ENCODE data around the gene SIT1. TPM values are rescaled to one million over a fixed set of nuclear protein-coding genes. Genes with fewer than 3 reads are reported as not detected.
A peak's percentile ranks its signal among the peaks of the same experiment; 100 is the strongest.

Gene SIT1
- total RNA-seq, 1 donor from 2014 or later: not detected

GRCh38 chr9:35684921-35685320 lies 34.2 kb upstream of the SIT1 start:
- intact Hi-C loops (cut with DNase I): no loop called here
- DNase-seq (ENCODE audit: missing footprints): no peak
- no peak for ATAC-seq

GRCh38 chr9:35683323-35683722 lies 32.6 kb upstream of the SIT1 start:
- no peak for ATAC-seq
- DNase-seq (ENCODE audit: missing footprints): no peak
- intact Hi-C loops (cut with DNase I): no loop called here

DNA sequence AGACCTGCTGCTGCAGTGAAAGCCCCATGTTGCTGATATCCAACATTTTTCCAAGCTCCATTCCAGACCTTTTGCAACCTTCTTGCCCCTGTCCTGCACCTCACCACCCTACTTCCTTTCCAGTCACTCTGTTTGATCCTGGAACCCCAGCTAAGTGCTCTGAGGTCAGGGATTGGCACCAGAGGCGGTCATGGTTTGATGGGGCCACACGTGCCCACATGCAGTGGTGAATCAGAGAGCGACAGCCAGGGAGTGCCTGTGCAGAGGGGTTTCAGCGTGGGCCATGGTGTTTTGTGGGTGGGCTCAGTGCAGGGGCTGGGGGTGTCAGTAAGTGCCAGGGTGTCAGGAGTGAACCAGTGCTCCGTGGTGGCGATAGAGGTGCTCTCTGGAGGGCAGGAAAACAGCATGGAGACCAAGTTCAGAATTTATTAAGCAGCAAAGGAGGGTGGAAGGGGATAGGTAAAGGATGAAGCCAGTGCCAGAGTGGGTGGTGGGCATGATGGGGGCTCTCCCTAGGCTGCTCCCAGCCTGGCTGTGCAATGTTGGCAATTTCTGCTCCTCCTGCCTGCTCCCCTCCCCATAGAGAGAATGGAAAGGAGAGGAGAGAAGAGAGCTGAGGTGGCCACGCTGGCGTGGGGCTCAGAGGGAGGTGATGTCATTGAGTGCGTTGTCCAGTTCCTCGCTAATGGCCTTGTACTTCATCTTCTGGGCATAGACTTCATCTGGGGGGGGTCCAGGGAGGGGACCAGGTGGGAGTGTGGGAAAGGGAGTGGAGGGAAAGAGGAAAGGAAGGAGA lies 32.0 kb upstream of the SIT1 start:
- intact Hi-C loops (cut with DNase I): no loop called here
- DNase-seq (ENCODE audit: missing footprints): no peak
- no peak for ATAC-seq

DNA sequence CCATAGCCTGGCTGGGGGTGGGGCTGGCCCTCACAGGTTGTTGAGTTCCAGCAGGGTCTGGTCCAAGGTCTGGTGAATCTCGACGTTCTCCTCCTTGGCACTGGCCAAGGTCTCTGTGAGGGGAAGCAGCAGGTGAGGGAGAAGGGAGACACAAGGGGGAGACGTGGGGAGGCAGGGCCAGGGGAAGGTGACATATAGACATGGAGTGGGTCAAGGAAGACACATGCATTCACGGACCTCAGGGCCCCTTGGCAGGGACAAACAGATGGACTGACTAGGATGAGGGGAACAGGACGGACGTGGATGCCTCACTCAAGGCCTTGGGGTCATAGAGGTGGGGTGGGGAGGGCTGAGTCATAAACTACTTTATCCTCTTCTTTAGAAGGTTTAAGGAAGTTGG lies 31.3 kb upstream of the SIT1 start:
- intact Hi-C loops (cut with DNase I): no loop called here
- ATAC-seq: no peak
- no peak for DNase-seq (ENCODE audit: missing footprints)

GRCh38 chr9:35681341-35682002 lies 30.7 kb upstream of the SIT1 start:
- intact Hi-C loops (cut with DNase I): no loop called here
- DNase-seq (ENCODE audit: missing footprints): no peak
- no peak for ATAC-seq

DNA sequence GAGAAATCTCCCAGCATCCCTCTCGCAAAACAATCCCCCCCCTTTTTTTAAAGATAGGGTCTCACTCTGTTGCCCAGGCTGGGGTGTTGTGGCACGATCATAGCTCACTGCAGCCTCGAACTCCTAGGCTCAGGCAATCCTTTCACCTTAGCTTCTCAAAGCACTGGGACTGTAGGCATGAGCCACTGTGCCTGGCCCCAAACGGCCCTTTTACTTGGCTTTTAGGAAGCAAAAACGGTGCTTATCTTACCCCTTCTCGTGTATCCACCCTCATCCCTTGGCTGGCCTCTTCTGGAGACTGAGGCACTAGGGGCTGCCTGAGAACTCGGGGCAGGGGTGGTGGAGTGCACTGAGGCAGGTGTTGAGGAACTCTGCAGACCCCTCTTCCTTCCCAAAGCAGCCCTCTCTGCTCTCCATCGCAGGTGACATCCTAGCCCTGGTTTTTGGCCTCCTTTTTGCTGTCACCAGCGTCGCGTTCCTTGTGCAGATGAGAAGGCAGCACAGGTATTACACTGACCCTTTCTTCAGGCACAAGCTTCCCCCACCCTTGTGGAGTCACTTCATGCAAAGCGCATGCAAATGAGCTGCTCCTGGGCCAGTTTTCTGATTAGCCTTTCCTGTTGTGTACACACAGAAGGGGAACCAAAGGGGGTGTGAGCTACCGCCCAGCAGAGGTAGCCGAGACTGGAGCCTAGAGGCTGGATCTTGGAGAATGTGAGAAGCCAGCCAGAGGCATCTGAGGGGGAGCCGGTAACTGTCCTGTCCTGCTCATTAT lies 29.8 kb upstream of the SIT1 start:
- no peak for ATAC-seq
- DNase-seq (ENCODE audit: missing footprints): no peak
- intact Hi-C loops (cut with DNase I): no loop called here

DNA sequence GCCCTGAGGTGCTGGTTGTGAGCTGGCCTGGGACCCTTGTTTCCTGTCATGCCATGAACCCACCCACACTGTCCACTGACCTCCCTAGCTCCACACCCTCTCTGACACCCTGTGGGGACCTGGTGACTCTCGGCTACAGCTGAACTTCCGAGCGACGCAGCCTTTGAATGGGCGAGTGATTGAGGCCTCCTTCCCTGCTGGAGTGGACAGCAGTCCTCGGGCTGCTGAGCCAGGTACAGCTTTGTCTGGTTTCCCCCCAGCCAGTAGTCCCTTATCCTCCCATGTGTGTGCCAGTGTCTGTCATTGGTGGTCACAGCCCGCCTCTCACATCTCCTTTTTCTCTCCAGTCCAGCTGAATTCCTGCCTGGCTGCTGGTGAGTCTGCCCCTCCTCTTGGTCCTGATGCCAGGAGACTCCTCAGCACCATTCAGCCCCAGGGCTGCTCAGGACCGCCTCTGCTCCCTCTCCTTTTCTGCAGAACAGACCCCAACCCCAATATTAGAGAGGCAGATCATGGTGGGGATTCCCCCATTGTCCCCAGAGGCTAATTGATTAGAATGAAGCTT lies 29.1 kb upstream of the SIT1 start:
- intact Hi-C loops (cut with DNase I): no loop called here
- ATAC-seq (no peak), DNase-seq (ENCODE audit: missing footprints) (no peak)

- ATAC-seq (no peak), DNase-seq (ENCODE audit: missing footprints) (no peak)
- intact Hi-C loops (cut with DNase I): no loop called here
These were observed 28.4 kb upstream of the SIT1 start for GRCh38 chr9:35679091-35679490.

DNA sequence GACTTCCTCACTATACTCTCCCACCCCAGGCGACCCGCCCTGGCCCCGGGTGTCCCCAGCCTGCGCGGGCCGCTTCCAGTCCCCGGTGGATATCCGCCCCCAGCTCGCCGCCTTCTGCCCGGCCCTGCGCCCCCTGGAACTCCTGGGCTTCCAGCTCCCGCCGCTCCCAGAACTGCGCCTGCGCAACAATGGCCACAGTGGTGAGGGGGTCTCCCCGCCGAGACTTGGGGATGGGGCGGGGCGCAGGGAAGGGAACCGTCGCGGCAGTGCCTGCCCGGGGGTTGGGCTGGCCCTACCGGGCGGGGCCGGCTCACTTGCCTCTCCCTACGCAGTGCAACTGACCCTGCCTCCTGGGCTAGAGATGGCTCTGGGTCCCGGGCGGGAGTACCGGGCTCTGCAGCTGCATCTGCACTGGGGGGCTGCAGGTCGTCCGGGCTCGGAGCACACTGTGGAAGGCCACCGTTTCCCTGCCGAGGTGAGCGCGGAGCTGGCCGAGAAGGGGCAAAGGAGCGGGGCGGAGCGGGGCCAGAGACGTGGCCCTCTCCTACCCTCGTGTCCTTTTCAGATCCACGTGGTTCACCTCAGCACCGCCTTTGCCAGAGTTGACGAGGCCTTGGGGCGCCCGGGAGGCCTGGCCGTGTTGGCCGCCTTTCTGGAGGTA lies 25.1 kb upstream of the SIT1 start:
- peak; percentile 65 for DNase-seq (ENCODE audit: missing footprints)
- peak; percentile 62 for ATAC-seq
- intact Hi-C loops (cut with DNase I): no loop called here

DNA sequence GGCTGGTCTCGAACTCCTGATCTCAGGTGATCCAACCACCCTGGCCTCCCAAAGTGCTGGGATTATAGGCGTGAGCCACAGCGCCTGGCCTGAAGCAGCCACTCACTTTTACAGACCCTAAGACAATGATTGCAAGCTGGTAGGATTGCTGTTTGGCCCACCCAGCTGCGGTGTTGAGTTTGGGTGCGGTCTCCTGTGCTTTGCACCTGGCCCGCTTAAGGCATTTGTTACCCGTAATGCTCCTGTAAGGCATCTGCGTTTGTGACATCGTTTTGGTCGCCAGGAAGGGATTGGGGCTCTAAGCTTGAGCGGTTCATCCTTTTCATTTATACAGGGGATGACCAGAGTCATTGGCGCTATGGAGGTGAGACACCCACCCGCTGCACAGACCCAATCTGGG lies 24.5 kb upstream of the SIT1 start:
- intact Hi-C loops (cut with DNase I): no loop called here
- ATAC-seq (peak; percentile 2), DNase-seq (ENCODE audit: missing footprints) (no peak)

GRCh38 chr9:35674025-35674361 lies 23.3 kb upstream of the SIT1 start:
- intact Hi-C loops (cut with DNase I): no loop called here
- DNase-seq (ENCODE audit: missing footprints) (no peak), ATAC-seq (no peak)

DNA sequence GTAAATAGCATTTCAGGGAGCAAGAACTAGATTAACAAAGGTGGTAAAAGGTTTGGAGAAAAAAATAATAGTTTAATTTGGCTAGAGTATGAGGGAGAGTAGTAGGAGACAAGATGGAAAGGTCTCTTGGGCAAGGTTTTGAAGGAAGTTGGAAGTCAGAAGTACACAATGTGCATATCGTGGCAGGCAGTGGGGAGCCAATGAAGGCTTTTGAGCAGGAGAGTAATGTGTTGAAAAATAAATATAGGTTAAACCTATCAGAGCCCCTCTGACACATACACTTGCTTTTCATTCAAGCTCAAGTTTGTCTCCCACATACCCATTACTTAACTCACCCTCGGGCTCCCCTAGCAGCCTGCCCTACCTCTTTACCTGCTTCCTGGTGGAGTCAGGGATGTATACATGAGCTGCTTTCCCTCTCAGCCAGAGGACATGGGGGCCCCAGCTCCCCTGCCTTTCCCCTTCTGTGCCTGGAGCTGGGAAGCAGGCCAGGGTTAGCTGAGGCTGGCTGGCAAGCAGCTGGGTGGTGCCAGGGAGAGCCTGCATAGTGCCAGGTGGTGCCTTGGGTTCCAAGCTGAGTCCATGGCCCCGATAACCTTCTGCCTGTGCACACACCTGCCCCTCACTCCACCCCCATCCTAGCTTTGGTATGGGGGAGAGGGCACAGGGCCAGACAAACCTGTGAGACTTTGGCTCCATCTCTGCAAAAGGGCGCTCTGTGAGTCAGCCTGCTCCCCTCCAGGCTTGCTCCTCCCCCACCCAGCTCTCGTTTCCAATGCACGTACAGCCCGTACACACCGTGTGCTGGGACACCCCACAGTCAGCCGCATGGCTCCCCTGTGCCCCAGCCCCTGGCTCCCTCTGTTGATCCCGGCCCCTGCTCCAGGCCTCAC lies 22.6 kb upstream of the SIT1 start, which contains the start of gene CA9:
TSS of gene CA9 (plus strand) at position 797 of the 893 bp plus-strand sequence. CDS start at position 829, 32 bp downstream.
- intact Hi-C loops (cut with DNase I): no loop called here
- no peak for DNase-seq (ENCODE audit: missing footprints)
- ATAC-seq: peak; percentile 79

- intact Hi-C loops (cut with DNase I): no loop called here
- ATAC-seq (no peak), DNase-seq (ENCODE audit: missing footprints) (no peak)
These were observed 18.8 kb upstream of the SIT1 start for GRCh38 chr9:35669331-35670145.

DNA sequence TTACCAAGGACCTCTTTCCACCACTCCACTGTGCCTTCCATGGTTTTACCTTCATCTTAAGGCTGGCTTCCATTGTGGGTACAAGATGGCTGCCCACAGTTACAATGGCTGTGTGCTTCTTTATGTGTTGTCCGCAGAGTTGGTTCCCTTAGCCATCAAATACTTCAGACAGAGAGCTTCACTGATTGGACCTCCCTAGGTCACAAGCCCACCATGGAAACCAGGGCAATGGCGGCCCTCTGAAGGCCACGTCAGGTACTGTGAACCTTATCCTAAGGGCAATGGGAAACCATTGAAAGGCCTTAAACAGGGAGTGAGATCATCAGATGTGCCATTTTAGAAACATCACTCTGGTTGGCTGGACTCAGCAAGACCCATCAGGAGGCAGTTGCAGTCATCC lies 17.2 kb upstream of the SIT1 start:
- ATAC-seq (no peak), DNase-seq (ENCODE audit: missing footprints) (no peak)
- intact Hi-C loops (cut with DNase I): no loop called here

GRCh38 chr9:35666549-35666948 lies 15.8 kb upstream of the SIT1 start:
- DNase-seq (ENCODE audit: missing footprints): no peak
- intact Hi-C loops (cut with DNase I): no loop called here
- ATAC-seq: no peak

GRCh38 chr9:35666045-35666444 lies 15.3 kb upstream of the SIT1 start:
- ATAC-seq (no peak), DNase-seq (ENCODE audit: missing footprints) (no peak)
- intact Hi-C loops (cut with DNase I): no loop called here

DNA sequence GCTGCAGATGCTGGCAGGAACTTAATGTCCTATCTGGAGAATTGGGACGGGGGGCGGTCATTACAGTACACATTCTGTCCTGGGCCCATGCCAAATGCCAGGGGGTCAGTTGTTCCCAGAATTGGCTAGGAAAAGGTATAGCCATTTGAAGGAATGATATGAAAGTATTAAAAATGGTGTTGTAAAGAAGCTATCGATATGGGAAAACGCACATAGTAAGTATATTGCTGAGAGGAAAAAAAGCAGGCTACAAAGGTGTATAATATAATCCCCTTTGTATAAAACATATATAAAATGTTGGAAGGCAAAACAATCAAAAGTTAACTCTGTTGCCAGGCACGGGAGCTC lies 14.7 kb upstream of the SIT1 start:
- no peak for ATAC-seq
- intact Hi-C loops (cut with DNase I): no loop called here
- no peak for DNase-seq (ENCODE audit: missing footprints)

Measured in Right ventricle myocardium inferior (tissue), 1 donor.